HEK293 (cell line): ENCODE results near the gene EGFR.

Source experiments
- CTCF ChIA-PET: fragments of 350-600 bp; formaldehyde crosslinking; extraction: SDS; loops from one replicate; lab custom pipeline; 2021; ENCODE audit warnings: antibody characterized with exemption; lab: Yijun Ruan, JAX
- POLR2A ChIA-PET: fragments of 300-600 bp; formaldehyde crosslinking; extraction: SDS; loops from one replicate; lab custom pipeline; 2020; ENCODE audit warnings: antibody characterized with exemption, inconsistent platforms; lab: Yijun Ruan, JAX
- H3K27ac ChIP-seq: fragments of 200-500 bp; sonication (Bioruptor generic); 2 replicates; pipeline ENCODE4 v1.5.1; 2014; ENCODE audit warnings: low read depth, low read length, control low read depth, inconsistent platforms; ENCODE audit errors: extremely low read depth
- H3K36me3 ChIP-seq, 2 experiments: fragments of 200-500 bp in 1 of 2; sonication (Bioruptor generic) in 1 of 2; 1 replicate in 1 of 2; 2 replicates in 1 of 2; pipeline ENCODE4 v1.5.1; 2014 to 2017; ENCODE audit warnings: inconsistent platforms in 2 of 2, low read length in 2 of 2; ENCODE audit not compliant: control insufficient read depth in 2 of 2, insufficient read depth in 1 of 2
- H3K4me1 ChIP-seq: fragments of 200-500 bp; sonication (Bioruptor generic); 2 replicates; pipeline ENCODE4 v1.5.1; 2014; ENCODE audit warnings: mild to moderate bottlenecking, low read length, inconsistent platforms; ENCODE audit not compliant: control insufficient read depth, insufficient read depth
- H3K4me3 ChIP-seq: 2 replicates; pipeline ENCODE4 v1.5.1; 2011; ENCODE audit warnings: low read depth, mild to moderate bottlenecking, control low read depth, low read length, moderate library complexity
- H3K9me3 ChIP-seq: fragments of 200-500 bp; sonication (Bioruptor generic); 2 replicates; pipeline ENCODE4 v1.5.1; 2014; ENCODE audit warnings: low read depth, low read length, inconsistent platforms; ENCODE audit not compliant: control insufficient read depth, insufficient read depth
- AEBP2 ChIP-seq: fragments of 450-650 bp; formaldehyde crosslinking; IDR thresholded peaks from 2 replicates; pipeline ENCODE4 v1.5.1; 2016; ENCODE audit warnings: missing biosample characterization, missing genetic modification characterization, borderline replicate concordance
- IKZF3 ChIP-seq: fragments of 450-650 bp; IDR thresholded peaks from 2 replicates; pipeline ENCODE4 v1.5.0; 2018; ENCODE audit warnings: missing biosample characterization, mild to moderate bottlenecking, missing genetic modification characterization, moderate library complexity
- KLF16 ChIP-seq: fragments of 450-650 bp; formaldehyde crosslinking; IDR thresholded peaks from 2 replicates; pipeline ENCODE4 v1.5.1; 2017; ENCODE audit warnings: missing biosample characterization, missing genetic modification characterization
- SCRT1 ChIP-seq: fragments of 450-650 bp; formaldehyde crosslinking; IDR thresholded peaks from 2 replicates; pipeline ENCODE4 v1.5.1; 2016; ENCODE audit warnings: missing biosample characterization, missing genetic modification characterization, borderline replicate concordance
- SETDB1 ChIP-seq: IDR thresholded peaks from one replicate; pipeline ENCODE4 v1.6.1; 2017; ENCODE audit warnings: mild to moderate bottlenecking, low read length, moderate library complexity, mixed read lengths; ENCODE audit not compliant: insufficient read length
- ZBTB20 ChIP-seq: fragments of 450-650 bp; formaldehyde crosslinking; IDR thresholded peaks from 2 replicates; pipeline ENCODE4 v1.5.1; 2016; ENCODE audit warnings: missing biosample characterization, missing genetic modification characterization
- ZBTB44 ChIP-seq: fragments of 450-650 bp; IDR thresholded peaks from 2 replicates; pipeline ENCODE4 v1.5.1; 2018; ENCODE audit warnings: missing biosample characterization, mild to moderate bottlenecking, missing genetic modification characterization
- ZBTB8A ChIP-seq: fragments of 450-650 bp; formaldehyde crosslinking; IDR thresholded peaks from 2 replicates; pipeline ENCODE4 v1.5.1; 2016; ENCODE audit warnings: missing biosample characterization, missing genetic modification characterization
- ZNF112 ChIP-seq: fragments of 450-650 bp; formaldehyde crosslinking; IDR thresholded peaks from 2 replicates; pipeline ENCODE4 v1.5.0; 2017; ENCODE audit warnings: missing biosample characterization, missing genetic modification characterization
- ZNF133 ChIP-seq: fragments of 450-650 bp; formaldehyde crosslinking; IDR thresholded peaks from 2 replicates; pipeline ENCODE4 v1.5.1; 2016; ENCODE audit warnings: missing biosample characterization, missing genetic modification characterization
- ZNF146 ChIP-seq: fragments of 450-650 bp; formaldehyde crosslinking; IDR thresholded peaks from 2 replicates; pipeline ENCODE4 v1.5.1; 2016; ENCODE audit warnings: missing biosample characterization, missing genetic modification characterization
- ZNF37A ChIP-seq: fragments of 450-650 bp; IDR thresholded peaks from 2 replicates; pipeline ENCODE4 v1.5.1; 2018; ENCODE audit warnings: missing biosample characterization, missing genetic modification characterization
- ZNF398 ChIP-seq: fragments of 450-650 bp; formaldehyde crosslinking; IDR thresholded peaks from 2 replicates; pipeline ENCODE4 v1.5.1; 2017; ENCODE audit warnings: missing biosample characterization, missing genetic modification characterization
- ZNF423 ChIP-seq: fragments of 450-650 bp; formaldehyde crosslinking; IDR thresholded peaks from 2 replicates; pipeline ENCODE4 v1.5.1; 2016; ENCODE audit warnings: missing biosample characterization, missing genetic modification characterization
- ZNF501 ChIP-seq: fragments of 450-650 bp; formaldehyde crosslinking; IDR thresholded peaks from 2 replicates; pipeline ENCODE4 v1.5.1; 2016; ENCODE audit warnings: missing biosample characterization, missing genetic modification characterization
- ZNF561 ChIP-seq: fragments of 450-650 bp; IDR thresholded peaks from 2 replicates; pipeline ENCODE4 v1.5.1; 2018; ENCODE audit warnings: missing biosample characterization, missing genetic modification characterization, borderline replicate concordance
- ZNF639 ChIP-seq: fragments of 450-650 bp; formaldehyde crosslinking; IDR thresholded peaks from 2 replicates; pipeline ENCODE4 v1.5.1; 2016; ENCODE audit warnings: missing biosample characterization, missing genetic modification characterization
- ZNF660 ChIP-seq: fragments of 450-650 bp; IDR thresholded peaks from 2 replicates; pipeline ENCODE4 v1.5.1; 2018; ENCODE audit warnings: missing biosample characterization, mild to moderate bottlenecking, missing genetic modification characterization
- ZNF776 ChIP-seq: fragments of 450-650 bp; formaldehyde crosslinking; IDR thresholded peaks from 2 replicates; pipeline ENCODE4 v1.5.0; 2017; ENCODE audit warnings: missing biosample characterization, missing genetic modification characterization, borderline replicate concordance
- ZSCAN16 ChIP-seq: fragments of 450-650 bp; formaldehyde crosslinking; IDR thresholded peaks from 2 replicates; pipeline ENCODE4 v1.5.1; 2016; ENCODE audit warnings: missing biosample characterization, missing genetic modification characterization

The EGFR gene

GRCh38 chr7:55171157-55171556, 152.3 kb downstream of the EGFR start:
- Histone ChIP-seq H3K27ac (no peak overlapping the region), H3K4me3 (no peak overlapping the region), H3K9me3 (no peaks in the 10 kb centered on the region), H3K4me1 (no peaks in the 10 kb centered on the region), H3K36me3 (peaks cover 0 to 20% of the 10 kb centered on the region in 2 experiments; a peak in 2 of 3 replicates)
- TF ChIP-seq ZNF112 (tag by site-specific recombination) = no peak
- no peak for TF ChIP-seq ZBTB8A (tag by site-specific recombination)
- no peak for TF ChIP-seq ZSCAN16 (tag by site-specific recombination)
- no peak for TF ChIP-seq ZNF423
- no peak for TF ChIP-seq ZNF398 (tag by site-specific recombination)
- no peak for TF ChIP-seq ZBTB20
- no peak for TF ChIP-seq SCRT1 (tag by site-specific recombination)
- TF ChIP-seq ZNF133 = no peak
- no peak for TF ChIP-seq ZBTB44 (tag by site-specific recombination)
- TF ChIP-seq IKZF3 = no peak
- POLR2A ChIA-PET = no interaction called here
- CTCF ChIA-PET = interaction anchor here (0.9 kb wide), 1 partner anchor 383 kb away, joined by 3 read pairs; no protein-coding TSS in a partner anchor

- TF ChIP-seq ZNF561 (tag by site-specific recombination) (no peak), SETDB1 (no peak), ZNF639 (tag by site-specific recombination) (no peak), ZNF146 (tag by site-specific recombination) (no peak), ZNF501 (tag by site-specific recombination) (no peak)
- Histone ChIP-seq H3K9me3 (no peaks in the 10 kb centered on the region), H3K27ac (no peak overlapping the region), H3K36me3 (peaks cover 0 to 20% of the 10 kb centered on the region in 2 experiments; a peak in 2 of 3 replicates), H3K4me1 (no peaks in the 10 kb centered on the region), H3K4me3 (no peak overlapping the region)
- ChIA-PET POLR2A (no interaction called here), CTCF (no interaction called here)
Measured at GRCh38 chr7:55172161-55172560, 153.3 kb downstream of the EGFR start.

GRCh38 chr7:55172881-55173609, 154.2 kb downstream of the EGFR start:
- Histone ChIP-seq H3K9me3 (no peaks in the 10 kb centered on the region), H3K4me3 (no peak overlapping the region), H3K27ac (no peak overlapping the region), H3K4me1 (no peaks in the 10 kb centered on the region), H3K36me3 (peaks cover 0 to 20% of the 10 kb centered on the region in 2 experiments; a peak in 2 of 3 replicates)
- TF ChIP-seq ZNF776 (no peak), ZNF660 (tag by site-specific recombination) (no peak), AEBP2 (tag by site-specific recombination) (no peak), ZSCAN16 (tag by site-specific recombination) (no peak), ZNF37A (tag by site-specific recombination) (no peak), KLF16 (tag by site-specific recombination) (no peak), ZBTB8A (tag by site-specific recombination) (no peak)
- CTCF ChIA-PET = no interaction called here
- POLR2A ChIA-PET = no interaction called here
